OCI-LY7 (cell line): ENCODE measurements around the gene MTNR1B.

Source experiments
- CTCF ChIP-seq: fragments of 200-600 bp; sonication (generic); conservative IDR thresholded peaks from 2 replicates; pipeline ENCODE4 v1.5.1; 2014; ENCODE audit warnings: mild to moderate bottlenecking, antibody characterized with exemption, low read length, moderate library complexity, mixed read lengths
- EZH2phosphoT487 ChIP-seq: fragments of 200-600 bp; sonication (generic); IDR thresholded peaks from 2 replicates; pipeline ENCODE4 v1.6.1; 2018; ENCODE audit warnings: low read depth, borderline replicate concordance, mild to moderate bottlenecking, mixed run types, antibody characterized with exemption, low read length, moderate library complexity, mixed read lengths

- TF ChIP-seq CTCF = no peak
- TF ChIP-seq EZH2phosphoT487 = no peak
Measured at GRCh38 chr11:92929246-92929645, 40.2 kb upstream of the MTNR1B start.
